Measurements from ENCODE around the gene TEAD1. TPM values are rescaled to one million over a fixed set of nuclear protein-coding genes. Genes with fewer than 3 reads are reported as not detected.

Gene TEAD1
- total RNA-seq, 1 experiment from 2014 or later = 106 TPM

GRCh38 chr11:12731841-12732336 is 57.7 kb downstream of the TEAD1 start:
- Histone ChIP-seq H3K79me2 (ENCODE audit: low read depth) (peaks cover 98% of the 10 kb centered on the region), H3K4me2 (no peak overlapping the region), H3K36me3 (ENCODE audit: low read depth) (no peaks in the 10 kb centered on the region), H4K20me1 (ENCODE audit: insufficient read depth) (no peaks in the 10 kb centered on the region), H3K9me2 (ENCODE audit: insufficient read depth) (no peaks in the 10 kb centered on the region), H2AFZ (no peak overlapping the region), H3K27me3 (ENCODE audit: insufficient read depth, low read depth) (no peaks in the 10 kb centered on the region), H3K27ac (no peak overlapping the region), H3K4me1 (replicated peaks; ENCODE audit: insufficient read depth) (peaks cover 25% of the 10 kb centered on the region), H3K9me3 (ENCODE audit: insufficient read depth, low read depth) (no peaks in the 10 kb centered on the region), H3K4me3 (no peak overlapping the region), H3F3A (ENCODE audit: insufficient read depth, low read depth) (peaks cover 10% of the 10 kb centered on the region)
- ChIA-PET CTCF (no interaction called here), POLR2A (ENCODE audit: unreplicated experiment) (no interaction called here)
- intact Hi-C loops (cut with micrococcal nuclease; ENCODE audit: unreplicated experiment) = no loop called here
- no peak for DNase-seq
- BruUV-seq (replicated peaks) = no TSS peak
- TF ChIP-seq, protein P1, sequence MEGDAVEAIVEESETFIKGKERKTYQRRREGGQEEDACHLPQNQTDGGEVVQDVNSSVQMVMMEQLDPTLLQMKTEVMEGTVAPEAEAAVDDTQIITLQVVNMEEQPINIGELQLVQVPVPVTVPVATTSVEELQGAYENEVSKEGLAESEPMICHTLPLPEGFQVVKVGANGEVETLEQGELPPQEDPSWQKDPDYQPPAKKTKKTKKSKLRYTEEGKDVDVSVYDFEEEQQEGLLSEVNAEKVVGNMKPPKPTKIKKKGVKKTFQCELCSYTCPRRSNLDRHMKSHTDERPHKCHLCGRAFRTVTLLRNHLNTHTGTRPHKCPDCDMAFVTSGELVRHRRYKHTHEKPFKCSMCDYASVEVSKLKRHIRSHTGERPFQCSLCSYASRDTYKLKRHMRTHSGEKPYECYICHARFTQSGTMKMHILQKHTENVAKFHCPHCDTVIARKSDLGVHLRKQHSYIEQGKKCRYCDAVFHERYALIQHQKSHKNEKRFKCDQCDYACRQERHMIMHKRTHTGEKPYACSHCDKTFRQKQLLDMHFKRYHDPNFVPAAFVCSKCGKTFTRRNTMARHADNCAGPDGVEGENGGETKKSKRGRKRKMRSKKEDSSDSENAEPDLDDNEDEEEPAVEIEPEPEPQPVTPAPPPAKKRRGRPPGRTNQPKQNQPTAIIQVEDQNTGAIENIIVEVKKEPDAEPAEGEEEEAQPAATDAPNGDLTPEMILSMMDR (conservative IDR thresholded peaks at IDR 0.05) = no peak
- TF ChIP-seq EZH2 (IDR thresholded peaks at IDR 0.05; ENCODE audit: low read depth) = no peak

- Histone ChIP-seq H3K4me1 (replicated peaks; ENCODE audit: insufficient read depth) (peaks cover 13% of the 10 kb centered on the region), H4K20me1 (ENCODE audit: insufficient read depth) (no peaks in the 10 kb centered on the region), H2AFZ (no peak overlapping the region), H3K4me3 (no peak overlapping the region), H3K36me3 (ENCODE audit: low read depth) (no peaks in the 10 kb centered on the region), H3F3A (ENCODE audit: insufficient read depth, low read depth) (no peaks in the 10 kb centered on the region), H3K27ac (no peak overlapping the region), H3K9me3 (ENCODE audit: insufficient read depth, low read depth) (no peaks in the 10 kb centered on the region), H3K79me2 (ENCODE audit: low read depth) (peaks cover 98% of the 10 kb centered on the region), H3K4me2 (no peak overlapping the region), H3K9me2 (ENCODE audit: insufficient read depth) (no peaks in the 10 kb centered on the region), H3K27me3 (ENCODE audit: insufficient read depth, low read depth) (no peaks in the 10 kb centered on the region)
- TF ChIP-seq, protein P1 (conservative IDR thresholded peaks at IDR 0.05) = no peak
- BruUV-seq (replicated peaks) = no TSS peak
- intact Hi-C loops (cut with micrococcal nuclease; ENCODE audit: unreplicated experiment) = no loop called here
- DNase-seq = no peak
- ChIA-PET CTCF (no interaction called here), POLR2A (ENCODE audit: unreplicated experiment) (no interaction called here)
Observed at GRCh38 chr11:12733091-12733490, 58.9 kb downstream of the TEAD1 start.

- Histone ChIP-seq H3K9me3 (ENCODE audit: insufficient read depth, low read depth) (no peaks in the 10 kb centered on the region), H3K9me2 (ENCODE audit: insufficient read depth) (no peaks in the 10 kb centered on the region), H4K20me1 (ENCODE audit: insufficient read depth) (no peaks in the 10 kb centered on the region), H3K4me3 (no peak overlapping the region), H3K4me2 (no peak overlapping the region), H3K27me3 (ENCODE audit: insufficient read depth, low read depth) (no peaks in the 10 kb centered on the region), H2AFZ (no peak overlapping the region), H3K4me1 (replicated peaks; ENCODE audit: insufficient read depth) (0 out of 2 replicates have a peak, but pooled peaks cover 7% of the 10 kb centered on the region), H3K79me2 (ENCODE audit: low read depth) (peaks cover 97% of the 10 kb centered on the region), H3F3A (ENCODE audit: insufficient read depth, low read depth) (no peaks in the 10 kb centered on the region), H3K27ac (no peak overlapping the region), H3K36me3 (ENCODE audit: low read depth) (no peaks in the 10 kb centered on the region)
- ChIA-PET POLR2A (ENCODE audit: unreplicated experiment) (interaction anchor here (0.7 kb wide), 1 partner anchor 182 kb away, joined by 6 read pairs; no protein-coding TSS in a partner anchor), CTCF (no interaction called here)
- no peak for DNase-seq
- BruUV-seq (replicated peaks) = no TSS peak
- TF ChIP-seq, protein P1 (conservative IDR thresholded peaks at IDR 0.05) = no peak
- TF ChIP-seq EZH2 (IDR thresholded peaks at IDR 0.05; ENCODE audit: low read depth) = no peak
- intact Hi-C loops (cut with micrococcal nuclease; ENCODE audit: unreplicated experiment) = no loop called here
Observed at GRCh38 chr11:12734625-12735024, 60.4 kb downstream of the TEAD1 start.
